Gastrocnemius medialis (tissue), 4 donors: ENCODE results near the gene RALBP1. TPM values are rescaled to one million over a fixed set of nuclear protein-coding genes. Genes with fewer than 3 reads are reported as not detected.

Experiments used
- ATAC-seq, 2 donors: fragments of 150-250 bp; one replicate each; pipeline ENCODE4 v1.9.1; 2016
- DNase-seq, 2 donors: peaks; one replicate each; pipeline ENCODE4 v3.0.0-alpha.2; 2019
- H3K27ac ChIP-seq, 4 donors: fragments of 200-600 bp; sonication (generic); 1 replicate in 1 of 4; 2 replicates in 3 of 4; pipeline ENCODE4 v1.5.1; 2016 to 2018; ENCODE audit warnings: mild to moderate bottlenecking in 2 of 4, moderate library complexity in 1 of 4
- H3K27me3 ChIP-seq, 3 donors: fragments of 200-600 bp; sonication (generic) in 2 of 3; 1 replicate in 1 of 3; 2 replicates in 2 of 3; pipeline versions ENCODE4 v1.5.1 to v1.6.0; 2016 to 2019; ENCODE audit warnings: mild to moderate bottlenecking in 1 of 3, moderate library complexity in 1 of 3
- H3K36me3 ChIP-seq, 2 donors: fragments of 200-600 bp; sonication (generic) in 1 of 2; one replicate each; pipeline ENCODE4 v1.5.1; 2017 to 2018
- H3K4me1 ChIP-seq, 2 donors: fragments of 200-600 bp; sonication (generic) in 1 of 2; one replicate each; pipeline ENCODE4 v1.5.1; 2016 to 2017; ENCODE audit warnings: mild to moderate bottlenecking in 2 of 2
- H3K4me3 ChIP-seq, 4 donors: fragments of 200-600 bp; sonication (generic) in 3 of 4; 1 replicate in 1 of 4; 2 replicates in 3 of 4; pipeline ENCODE4 v1.5.1; 2016 to 2019; ENCODE audit warnings: mild to moderate bottlenecking in 2 of 4
- H3K9me3 ChIP-seq, 3 donors: fragments of 200-600 bp; sonication (generic) in 2 of 3; 1 replicate in 1 of 3; 2 replicates in 2 of 3; pipeline ENCODE4 v1.5.1; 2016 to 2019
- POLR2A ChIP-seq, 2 donors: fragments of 450-650 bp; IDR thresholded peaks; one replicate each; pipeline ENCODE4 v1.6.1; 2017; ENCODE audit warnings: antibody characterized with exemption in 2 of 2, mild to moderate bottlenecking in 2 of 2, moderate library complexity in 2 of 2
- in situ Hi-C, 4 donors: fragments of 200-750 bp; cut with MboI; loops; one replicate each; pipeline versions ENCODE4 v1.15.0 to v1.8.0; 2017; ENCODE audit warnings: low sequenced_read_pairs in 4 of 4
- intact Hi-C: fragments of 100-400 bp; cut with DNase I; formaldehyde crosslinking; loops from one replicate; pipeline ENCODE4 v1.15.1; 2023; ENCODE audit warnings: low total_unique reads
- total RNA-seq, 4 donors: library from RNA; depleted of rRNA; stranded (reverse); fragments of >200 nt; gene quantifications; one replicate each; pipeline versions ENCODE4 v1.1.0 to v1.2.3, GENCODE V29; 2016
- TF ChIP-seq, protein P1 (sequence below), 5 experiments: fragments of 450-650 bp in 3 of 5; fragments of 200-600 bp in 2 of 5; sonication (generic) in 2 of 5; IDR thresholded peaks in 4 of 5; conservative IDR thresholded peaks in 1 of 5; 1 replicate in 4 of 5; 2 replicates in 1 of 5; pipeline ENCODE4 v1.5.1; 2016 to 2019; ENCODE audit warnings: antibody characterized with exemption in 5 of 5, mild to moderate bottlenecking in 3 of 5, moderate library complexity in 3 of 5

RALBP1 gene
- total RNA-seq, 4 donors from 2014 or later, result 41.5 to 108 (median 78.1) TPM

GRCh38 chr18:9520666-9521065, 45.4 kb downstream of the RALBP1 start:
- in situ Hi-C loops (loop anchor here in 3 of 4 donors (25.0 kb wide), 2 partner anchors 333 to 458 kb away; no protein-coding TSS in a partner anchor), intact Hi-C loops (loop anchor here (10.0 kb wide), 1 partner anchor 866 kb away; no protein-coding TSS in a partner anchor)
- no peak overlapping the region for H3K27ac ChIP-seq
- DNase-seq (no peak), ATAC-seq (no peak)
- H3K4me3 ChIP-seq, result no peak overlapping the region
- peaks cover 0 to 40% of the 10 kb centered on the region in 2 donors for H3K36me3 ChIP-seq
- peaks cover 0 to 5% of the 10 kb centered on the region in 2 donors for H3K4me1 ChIP-seq
- H3K9me3 ChIP-seq, result no peaks in the 10 kb centered on the region
- no peaks in the 10 kb centered on the region for H3K27me3 ChIP-seq
- TF ChIP-seq POLR2A (IDR thresholded peaks at IDR 0.05), result no peak
- TF ChIP-seq, protein P1, sequence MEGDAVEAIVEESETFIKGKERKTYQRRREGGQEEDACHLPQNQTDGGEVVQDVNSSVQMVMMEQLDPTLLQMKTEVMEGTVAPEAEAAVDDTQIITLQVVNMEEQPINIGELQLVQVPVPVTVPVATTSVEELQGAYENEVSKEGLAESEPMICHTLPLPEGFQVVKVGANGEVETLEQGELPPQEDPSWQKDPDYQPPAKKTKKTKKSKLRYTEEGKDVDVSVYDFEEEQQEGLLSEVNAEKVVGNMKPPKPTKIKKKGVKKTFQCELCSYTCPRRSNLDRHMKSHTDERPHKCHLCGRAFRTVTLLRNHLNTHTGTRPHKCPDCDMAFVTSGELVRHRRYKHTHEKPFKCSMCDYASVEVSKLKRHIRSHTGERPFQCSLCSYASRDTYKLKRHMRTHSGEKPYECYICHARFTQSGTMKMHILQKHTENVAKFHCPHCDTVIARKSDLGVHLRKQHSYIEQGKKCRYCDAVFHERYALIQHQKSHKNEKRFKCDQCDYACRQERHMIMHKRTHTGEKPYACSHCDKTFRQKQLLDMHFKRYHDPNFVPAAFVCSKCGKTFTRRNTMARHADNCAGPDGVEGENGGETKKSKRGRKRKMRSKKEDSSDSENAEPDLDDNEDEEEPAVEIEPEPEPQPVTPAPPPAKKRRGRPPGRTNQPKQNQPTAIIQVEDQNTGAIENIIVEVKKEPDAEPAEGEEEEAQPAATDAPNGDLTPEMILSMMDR (IDR thresholded peaks at IDR 0.05 in 4 of 5, conservative IDR thresholded peaks at IDR 0.05 in 1 of 5), result no peak

GRCh38 chr18:9521770-9522169, 46.5 kb downstream of the RALBP1 start:
- DNase-seq, result no peak
- in situ Hi-C loops (loop anchor here in 3 of 4 donors (25.0 kb wide), 2 partner anchors 334 to 459 kb away; no protein-coding TSS in a partner anchor), intact Hi-C loops (loop anchor here (10.0 kb wide), 1 partner anchor 867 kb away; no protein-coding TSS in a partner anchor)
- peaks cover 1 to 44% of the 10 kb centered on the region in 2 donors for H3K36me3 ChIP-seq
- no peak overlapping the region for H3K4me3 ChIP-seq
- H3K27me3 ChIP-seq, result no peaks in the 10 kb centered on the region
- H3K9me3 ChIP-seq, result no peaks in the 10 kb centered on the region
- H3K4me1 ChIP-seq, result peaks cover 0 to 2% of the 10 kb centered on the region in 2 donors
- TF ChIP-seq, protein P1 (IDR thresholded peaks at IDR 0.05 in 4 of 5, conservative IDR thresholded peaks at IDR 0.05 in 1 of 5), result no peak
- TF ChIP-seq POLR2A (IDR thresholded peaks at IDR 0.05), result no peak
- ATAC-seq, result no peak
- H3K27ac ChIP-seq, result no peak overlapping the region

GRCh38 chr18:9522952-9523351, 47.6 kb downstream of the RALBP1 start:
- ATAC-seq (no peak), DNase-seq (no peak)
- Histone ChIP-seq H3K4me1 (no peaks in the 10 kb centered on the region), H3K27ac (no peak overlapping the region), H3K9me3 (no peaks in the 10 kb centered on the region), H3K4me3 (no peak overlapping the region), H3K36me3 (peaks cover 2 to 41% of the 10 kb centered on the region in 2 donors), H3K27me3 (no peaks in the 10 kb centered on the region)
- intact Hi-C loops, result loop anchor here (10.0 kb wide), 1 partner anchor 868 kb away; no protein-coding TSS in a partner anchor
- in situ Hi-C loops, result loop anchor here in 3 of 4 donors (25.0 kb wide), 2 partner anchors 336 to 461 kb away; no protein-coding TSS in a partner anchor
- TF ChIP-seq, protein P1 (IDR thresholded peaks at IDR 0.05 in 4 of 5, conservative IDR thresholded peaks at IDR 0.05 in 1 of 5), result no peak
- no peak for TF ChIP-seq POLR2A (IDR thresholded peaks at IDR 0.05)

DNA sequence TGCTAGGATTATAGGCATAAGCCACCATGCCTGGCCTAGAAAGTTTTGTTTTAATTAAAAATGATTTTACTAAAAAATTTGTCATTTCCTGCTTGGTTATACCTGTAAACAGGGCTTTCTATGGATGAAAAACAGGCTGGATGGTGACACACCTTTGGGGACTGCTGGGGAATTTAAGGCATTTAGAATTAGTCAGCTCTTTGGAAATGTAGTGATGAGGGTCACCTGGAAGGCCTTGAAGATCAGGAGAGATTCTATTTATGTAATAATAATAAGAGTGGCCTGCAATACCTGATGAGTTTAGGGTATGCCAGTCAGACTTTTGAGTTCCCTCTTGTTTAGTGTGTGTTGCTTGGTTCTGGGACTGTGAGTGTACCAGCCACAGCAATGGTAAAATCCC, 51.1 kb downstream of the RALBP1 start:
- intact Hi-C loops (loop anchor here (10.0 kb wide), 1 partner anchor 872 kb away; no protein-coding TSS in a partner anchor), in situ Hi-C loops (no loop called here)
- ATAC-seq, result no peak

More for the DNA sequence above, 51.1 kb downstream of the RALBP1 start:
- H3K36me3 ChIP-seq, result peaks cover 4 to 63% of the 10 kb centered on the region in 2 donors
- no peak for DNase-seq
- H3K4me3 ChIP-seq, result no peak overlapping the region
- H3K27ac ChIP-seq, result no peak overlapping the region
- TF ChIP-seq, protein P1 (IDR thresholded peaks at IDR 0.05 in 4 of 5, conservative IDR thresholded peaks at IDR 0.05 in 1 of 5), result no peak
- TF ChIP-seq POLR2A (IDR thresholded peaks at IDR 0.05), result no peak
- H3K4me1 ChIP-seq, result no peaks in the 10 kb centered on the region
- H3K27me3 ChIP-seq, result no peaks in the 10 kb centered on the region
- H3K9me3 ChIP-seq, result no peaks in the 10 kb centered on the region
